ENCODE results near the gene GZMM. TPM values are rescaled to one million over a fixed set of nuclear protein-coding genes. Genes with fewer than 3 reads are reported as not detected.
"Not testable (repeated sequence)": the region's sequence is repeated elsewhere in the genome, so short reads cannot be mapped to it uniquely, and the experiment has no call there.

The GZMM gene
- total and polyA plus RNA-seq, 4 donors = 0.33 to 0.68 (median 0.55) TPM; not detected in 1

DNA sequence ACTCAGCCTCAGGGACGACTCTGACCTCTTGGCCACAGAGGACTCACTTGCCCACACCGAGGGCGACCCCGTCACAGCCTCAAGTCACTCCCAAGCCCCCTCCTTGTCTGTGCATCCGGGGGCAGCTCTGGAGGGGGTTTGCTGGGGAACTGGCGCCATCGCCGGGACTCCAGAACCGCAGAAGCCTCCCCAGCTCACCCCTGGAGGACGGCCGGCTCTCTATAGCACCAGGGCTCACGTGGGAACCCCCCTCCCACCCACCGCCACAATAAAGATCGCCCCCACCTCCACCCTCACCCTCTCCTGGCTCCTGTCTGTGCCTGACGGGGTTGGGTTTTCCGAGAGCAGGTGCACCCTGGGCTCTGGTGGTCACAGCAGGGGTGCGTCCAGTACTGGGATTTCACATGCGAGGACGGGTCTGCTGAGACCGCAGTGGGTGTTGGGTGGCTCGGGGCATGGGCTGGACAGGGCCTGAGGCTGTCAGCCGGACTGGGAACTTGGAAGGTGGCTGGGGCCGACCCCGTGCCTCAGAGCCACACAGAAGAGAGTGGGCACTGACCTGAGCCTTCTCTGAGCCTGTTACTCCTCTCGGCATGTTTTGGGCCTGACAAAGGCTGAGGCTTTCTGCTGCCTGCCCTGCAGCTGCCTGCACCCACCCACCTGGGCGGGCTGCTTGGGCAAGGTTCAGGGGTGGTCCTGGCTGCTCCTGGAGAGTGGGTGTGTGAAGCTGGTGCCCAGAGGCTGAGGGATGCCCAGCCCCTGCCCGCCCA, 39.5 kb downstream of the GZMM start:
- Histone ChIP-seq H3K9me3 (ENCODE audit: control insufficient read depth, insufficient read depth, low read length) (no peaks in the 10 kb centered on the region), H3K4me3 (ENCODE audit: low read depth, low read length) (no peak overlapping the region), H3K36me3 (ENCODE audit: control insufficient read depth, insufficient read depth, low read length) (peaks cover 62% of the 10 kb centered on the region), H3K27me3 (ENCODE audit: control insufficient read depth, insufficient read depth, low read length) (peaks cover 3% of the 10 kb centered on the region), H3K4me1 (ENCODE audit: control insufficient read depth, insufficient read depth, low read length) (peaks cover 22% of the 10 kb centered on the region), H3K27ac (ENCODE audit: low read depth, low read length) (no peak overlapping the region)
- no peak for DNase-seq (ENCODE audit: low read depth in 4 of 6, low spot score in 6 of 6)
- WGBS (ENCODE audit: insufficient coverage) = 89% methylated on average over 23 of the region's 27 CpGs

GRCh38 chr19:583968-584239, 40.1 kb downstream of the GZMM start:
- H3K9me3 ChIP-seq (ENCODE audit: control insufficient read depth, insufficient read depth, low read length) = no peaks in the 10 kb centered on the region
- 80% methylated on average over 5 of the region's 5 CpGs for WGBS (ENCODE audit: insufficient coverage)
- peaks cover 8% of the 10 kb centered on the region for H3K27me3 ChIP-seq (ENCODE audit: control insufficient read depth, insufficient read depth, low read length)
- peaks cover 27% of the 10 kb centered on the region for H3K4me1 ChIP-seq (ENCODE audit: control insufficient read depth, insufficient read depth, low read length)
- H3K4me3 ChIP-seq (ENCODE audit: low read depth, low read length) = no peak overlapping the region
- H3K27ac ChIP-seq (ENCODE audit: low read depth, low read length) = no peak overlapping the region
- DNase-seq (ENCODE audit: low read depth in 4 of 6, low spot score in 6 of 6) = no peak
- peaks cover 58% of the 10 kb centered on the region for H3K36me3 ChIP-seq (ENCODE audit: control insufficient read depth, insufficient read depth, low read length)

DNA sequence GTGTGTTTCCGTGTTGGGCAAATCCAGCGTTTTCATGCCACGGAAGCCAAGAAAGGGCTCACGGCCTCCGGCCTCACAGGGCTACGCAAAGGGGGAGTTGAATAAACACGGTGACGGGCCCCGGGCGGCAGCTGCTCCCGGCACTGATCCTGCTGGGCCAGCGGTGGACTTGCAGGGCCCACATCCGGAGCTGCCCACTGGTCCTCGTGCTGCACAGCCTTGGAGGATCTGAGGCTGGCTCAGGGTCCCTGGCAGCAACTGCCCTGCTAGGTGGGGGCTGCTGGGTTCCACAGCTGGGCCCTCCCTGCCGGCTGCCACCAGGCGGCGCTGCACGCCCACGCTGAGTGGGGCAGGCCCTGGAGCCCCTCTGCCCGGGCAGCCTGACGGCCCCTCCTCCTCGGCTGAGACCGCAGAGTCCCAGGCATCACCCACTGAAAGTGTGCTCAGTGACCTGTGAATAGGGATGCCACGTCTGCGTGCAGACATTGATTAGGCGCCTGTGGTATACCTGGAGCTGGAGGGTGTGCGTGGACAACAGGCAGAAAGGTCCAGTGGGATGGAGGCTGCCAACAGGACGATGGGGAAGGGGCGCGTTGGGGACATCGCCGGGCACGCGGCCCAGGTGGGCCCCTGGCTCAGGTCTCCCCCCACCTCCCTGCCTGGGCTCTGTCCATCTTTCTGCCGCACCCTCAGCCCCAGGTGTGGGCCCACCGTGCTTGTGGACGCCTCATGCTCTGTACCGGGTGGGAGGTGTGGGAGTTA, 40.6 kb downstream of the GZMM start:
- Histone ChIP-seq H3K36me3 (ENCODE audit: control insufficient read depth, insufficient read depth, low read length) (peaks cover 52% of the 10 kb centered on the region), H3K9me3 (ENCODE audit: control insufficient read depth, insufficient read depth, low read length) (no peaks in the 10 kb centered on the region), H3K4me1 (ENCODE audit: control insufficient read depth, insufficient read depth, low read length) (peaks cover 31% of the 10 kb centered on the region), H3K4me3 (ENCODE audit: low read depth, low read length) (no peak overlapping the region), H3K27ac (ENCODE audit: low read depth, low read length) (no peak overlapping the region), H3K27me3 (ENCODE audit: control insufficient read depth, insufficient read depth, low read length) (peaks cover 12% of the 10 kb centered on the region)
- WGBS (ENCODE audit: insufficient coverage) = 41% methylated on average over 38 of the region's 38 CpGs
- peak in 2 of 6 donors; percentile 33 to 63 for DNase-seq (ENCODE audit: low read depth in 4 of 6, low spot score in 6 of 6)

DNA sequence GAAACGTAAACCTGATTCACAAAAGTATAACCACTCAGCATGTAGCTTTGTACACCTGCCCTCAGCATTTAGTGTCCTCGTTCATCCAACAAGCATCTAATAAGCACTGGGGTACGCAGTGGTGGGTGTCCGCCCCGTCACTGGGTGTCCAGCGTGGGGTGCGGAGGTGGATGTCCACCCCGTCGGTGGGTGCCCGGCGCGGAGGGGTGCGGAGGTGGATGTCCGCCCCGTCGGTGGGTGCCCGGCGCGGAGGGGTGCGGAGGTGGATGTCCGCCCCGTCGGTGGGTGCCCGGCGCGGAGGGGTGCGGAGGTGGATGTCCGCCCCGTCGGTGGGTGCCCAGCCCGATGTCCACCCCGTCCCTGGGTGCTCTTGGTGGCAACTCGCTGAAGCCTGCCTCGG, 41.3 kb downstream of the GZMM start:
- WGBS (ENCODE audit: insufficient coverage) = 89% methylated on average over 22 of the region's 34 CpGs

DNA sequence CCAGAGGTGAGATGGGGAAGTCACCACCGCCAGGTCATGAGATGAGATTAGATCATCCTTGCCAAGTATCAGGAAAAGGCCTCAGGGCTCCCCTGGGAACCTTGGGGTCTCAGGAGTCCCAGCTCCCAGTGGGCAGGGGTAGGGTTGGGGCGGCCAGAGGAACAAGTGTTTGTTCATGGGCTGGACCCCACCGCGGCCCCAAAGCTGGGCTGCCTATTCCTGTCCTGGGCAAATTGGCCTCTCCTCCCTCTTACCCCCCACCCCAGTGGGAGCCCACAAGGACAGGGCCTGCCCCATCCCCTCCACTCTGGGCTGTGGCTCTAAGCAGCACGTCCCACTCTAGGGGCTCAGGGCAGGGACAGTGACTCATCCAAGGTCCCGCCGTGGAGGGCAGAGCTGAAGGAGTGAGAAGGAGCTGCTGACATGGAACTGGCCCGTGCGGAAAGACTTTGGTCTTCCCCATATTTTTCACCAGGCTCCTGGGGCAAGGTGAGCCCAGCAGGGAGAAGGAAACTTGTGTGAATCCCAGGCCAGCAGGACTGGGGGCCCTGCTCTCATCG, 41.8 kb downstream of the GZMM start:
- WGBS (ENCODE audit: insufficient coverage) = 83% methylated on average over 6 of the region's 10 CpGs
- no peak overlapping the region for H3K4me3 ChIP-seq (ENCODE audit: low read depth, low read length)
- no peaks in the 10 kb centered on the region for H3K9me3 ChIP-seq (ENCODE audit: control insufficient read depth, insufficient read depth, low read length)
- peaks cover 30% of the 10 kb centered on the region for H3K4me1 ChIP-seq (ENCODE audit: control insufficient read depth, insufficient read depth, low read length)
- no peak for DNase-seq (ENCODE audit: low read depth in 4 of 6, low spot score in 6 of 6)
- H3K27ac ChIP-seq (ENCODE audit: low read depth, low read length) = no peak overlapping the region
- peaks cover 40% of the 10 kb centered on the region for H3K36me3 ChIP-seq (ENCODE audit: control insufficient read depth, insufficient read depth, low read length)
- H3K27me3 ChIP-seq (ENCODE audit: control insufficient read depth, insufficient read depth, low read length) = peaks cover 12% of the 10 kb centered on the region

More for the DNA sequence above, 41.3 kb downstream of the GZMM start:
- not testable (repeated sequence) for H3K4me3 ChIP-seq (ENCODE audit: low read depth, low read length); DNase-seq (ENCODE audit: low read depth in 4 of 6, low spot score in 6 of 6); H3K9me3 ChIP-seq (ENCODE audit: control insufficient read depth, insufficient read depth, low read length); H3K27ac ChIP-seq (ENCODE audit: low read depth, low read length)
- Histone ChIP-seq H3K36me3 (ENCODE audit: control insufficient read depth, insufficient read depth, low read length) (peaks cover 45% of the 10 kb centered on the region), H3K27me3 (ENCODE audit: control insufficient read depth, insufficient read depth, low read length) (peaks cover 12% of the 10 kb centered on the region), H3K4me1 (ENCODE audit: control insufficient read depth, insufficient read depth, low read length) (peaks cover 29% of the 10 kb centered on the region)

- H3K4me3 ChIP-seq (ENCODE audit: low read depth, low read length) = no peak overlapping the region
Observed at GRCh38 chr19:588093-588740, 44.4 kb downstream of the GZMM start.

GRCh38 chr19:588741-589692, 45.2 kb downstream of the GZMM start:
- no peak overlapping the region for H3K4me3 ChIP-seq (ENCODE audit: low read depth, low read length)
- peaks cover 25% of the 10 kb centered on the region for H3K27me3 ChIP-seq (ENCODE audit: control insufficient read depth, insufficient read depth, low read length)
- 16% methylated on average over 51 of the region's 54 CpGs for WGBS (ENCODE audit: insufficient coverage)
- no peaks in the 10 kb centered on the region for H3K9me3 ChIP-seq (ENCODE audit: control insufficient read depth, insufficient read depth, low read length)
- peak in 1 of 6 donors; percentile 48 for DNase-seq (ENCODE audit: low read depth in 4 of 6, low spot score in 6 of 6)
- H3K4me1 ChIP-seq (ENCODE audit: control insufficient read depth, insufficient read depth, low read length) = peaks cover 42% of the 10 kb centered on the region
- peaks cover 19% of the 10 kb centered on the region for H3K36me3 ChIP-seq (ENCODE audit: control insufficient read depth, insufficient read depth, low read length)
- peak overlapping the region; percentile 33 for H3K27ac ChIP-seq (ENCODE audit: low read depth, low read length)

More at GRCh38 chr19:588093-588740, 44.4 kb downstream of the GZMM start:
- H3K36me3 ChIP-seq (ENCODE audit: control insufficient read depth, insufficient read depth, low read length) = peaks cover 27% of the 10 kb centered on the region
- H3K27me3 ChIP-seq (ENCODE audit: control insufficient read depth, insufficient read depth, low read length) = peaks cover 25% of the 10 kb centered on the region
- peaks cover 47% of the 10 kb centered on the region for H3K4me1 ChIP-seq (ENCODE audit: control insufficient read depth, insufficient read depth, low read length)
- peak overlapping the region; percentile 33 for H3K27ac ChIP-seq (ENCODE audit: low read depth, low read length)
- H3K9me3 ChIP-seq (ENCODE audit: control insufficient read depth, insufficient read depth, low read length) = no peaks in the 10 kb centered on the region
- peak in 4 of 6 donors; percentile 45 to 88 (median 77) for DNase-seq (ENCODE audit: low read depth in 4 of 6, low spot score in 6 of 6)
- 8% methylated on average over 41 of the region's 41 CpGs for WGBS (ENCODE audit: insufficient coverage)

- Histone ChIP-seq H3K27me3 (ENCODE audit: control insufficient read depth, insufficient read depth, low read length) (peaks cover 25% of the 10 kb centered on the region), H3K4me3 (ENCODE audit: low read depth, low read length) (no peak within 1 kb of the TSS), H3K4me1 (ENCODE audit: control insufficient read depth, insufficient read depth, low read length) (peaks cover 34% of the 10 kb centered on the region), H3K9me3 (ENCODE audit: control insufficient read depth, insufficient read depth, low read length) (no peaks in the 10 kb centered on the region), H3K27ac (ENCODE audit: low read depth, low read length) (peak within 1 kb of the TSS; percentile 33), H3K36me3 (ENCODE audit: control insufficient read depth, insufficient read depth, low read length) (peaks cover 15% of the 10 kb centered on the region)
- DNase-seq (ENCODE audit: low read depth in 4 of 6, low spot score in 6 of 6) = peak in 1 of 6 donors; percentile 32
- under 1% methylated on average over 95 of the region's 132 CpGs for WGBS (ENCODE audit: insufficient coverage)
Observed at GRCh38 chr19:589693-590395, 46.0 kb downstream of the GZMM start, which contains the start of gene HCN2. HCN2 (plus strand) TSS chr19:589881; CDS start chr19:589946, 65 bp downstream.
